GM18502 (cell line): ENCODE data around the gene NCCRP1.

Experiments used
- ATAC-seq: cut with Tn5 transposase; IDR thresholded peaks from one replicate; pipeline ENCODE4 v1.9.1; 2021; ENCODE audit warnings: mild to moderate bottlenecking; ENCODE audit not compliant: unreplicated experiment, poor library complexity

Gene NCCRP1, protein sequence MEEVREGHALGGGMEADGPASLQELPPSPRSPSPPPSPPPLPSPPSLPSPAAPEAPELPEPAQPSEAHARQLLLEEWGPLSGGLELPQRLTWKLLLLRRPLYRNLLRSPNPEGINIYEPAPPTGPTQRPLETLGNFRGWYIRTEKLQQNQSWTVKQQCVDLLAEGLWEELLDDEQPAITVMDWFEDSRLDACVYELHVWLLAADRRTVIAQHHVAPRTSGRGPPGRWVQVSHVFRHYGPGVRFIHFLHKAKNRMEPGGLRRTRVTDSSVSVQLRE

DNA sequence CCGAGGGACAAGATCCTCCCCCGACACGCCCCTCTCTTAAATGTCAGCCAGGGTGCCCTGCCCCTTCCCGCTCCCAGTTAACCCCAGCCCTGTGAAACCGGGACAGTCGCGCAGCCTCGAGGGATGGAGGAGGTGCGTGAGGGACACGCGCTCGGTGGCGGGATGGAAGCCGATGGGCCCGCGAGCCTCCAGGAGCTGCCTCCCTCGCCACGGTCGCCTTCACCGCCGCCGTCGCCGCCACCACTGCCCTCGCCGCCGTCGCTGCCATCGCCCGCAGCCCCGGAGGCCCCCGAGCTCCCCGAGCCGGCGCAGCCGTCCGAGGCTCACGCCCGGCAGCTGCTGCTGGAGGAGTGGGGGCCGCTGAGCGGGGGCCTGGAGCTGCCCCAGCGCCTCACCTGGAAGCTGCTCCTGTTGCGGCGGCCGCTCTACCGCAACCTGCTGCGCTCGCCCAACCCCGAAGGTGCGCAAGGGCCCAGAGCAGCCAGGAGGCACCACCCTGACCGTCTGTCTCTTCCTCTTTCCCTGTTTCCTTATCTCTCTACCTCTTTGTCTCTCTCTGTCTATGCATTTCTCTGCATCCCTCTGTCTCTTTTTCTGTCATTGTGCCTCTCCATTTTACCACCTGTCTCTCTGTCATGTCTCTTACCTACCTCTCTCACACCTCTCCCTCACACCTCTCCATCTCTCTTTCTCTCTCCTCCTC, at the start of gene NCCRP1:
Gene NCCRP1 (plus strand): TSS at position 105 of the 703 bp plus-strand sequence. CDS start 19 bp downstream, at position 124.
- ATAC-seq: no peak

DNA sequence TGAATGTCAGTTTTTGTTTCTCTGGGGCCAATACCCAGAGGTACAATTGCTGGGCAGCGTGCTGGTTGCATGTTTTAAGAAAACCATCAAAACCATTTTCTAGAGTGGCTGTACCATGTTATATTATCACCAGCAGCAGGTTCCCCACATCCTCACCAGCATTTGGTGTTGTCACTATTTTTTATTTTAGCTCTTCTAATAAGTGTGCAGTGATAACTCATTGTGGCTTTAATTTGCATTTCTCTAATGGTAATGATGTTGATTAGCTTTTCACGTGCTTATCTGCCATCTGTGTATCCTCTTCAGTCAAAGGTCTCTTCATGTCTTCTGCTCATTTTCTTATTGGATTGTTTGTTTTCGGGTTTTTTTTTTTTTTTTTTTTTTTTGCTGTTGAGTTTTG, 49.3 kb upstream of the NCCRP1 start:
- ATAC-seq: no peak

DNA sequence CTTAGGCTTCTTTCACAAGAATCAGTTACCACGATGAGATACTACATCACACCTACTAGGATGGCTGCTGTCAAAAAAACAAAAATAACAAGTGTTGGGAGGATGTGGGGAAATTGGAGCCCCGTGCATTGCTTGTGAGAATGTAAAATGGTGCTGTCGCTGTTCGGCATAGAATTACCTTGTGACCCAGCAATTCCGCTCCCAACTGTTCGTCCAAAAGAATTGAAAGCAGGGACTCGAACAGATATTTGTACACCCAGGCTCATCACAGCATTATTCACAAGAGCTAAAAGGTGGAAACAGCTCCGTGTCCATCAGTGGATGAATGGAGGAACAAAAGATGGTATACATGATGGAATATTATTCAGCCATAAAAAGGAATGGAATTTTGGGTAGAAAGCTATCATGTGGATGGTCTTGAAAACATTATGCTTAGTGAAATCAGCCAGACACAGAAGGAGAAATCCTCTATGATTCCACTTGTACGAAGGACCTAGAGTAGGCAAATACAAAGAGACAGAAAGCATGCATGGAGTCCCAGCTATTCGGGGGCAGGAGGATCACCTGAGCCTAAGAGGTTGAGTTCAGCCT, 47.7 kb upstream of the NCCRP1 start:
- no peak for ATAC-seq

DNA sequence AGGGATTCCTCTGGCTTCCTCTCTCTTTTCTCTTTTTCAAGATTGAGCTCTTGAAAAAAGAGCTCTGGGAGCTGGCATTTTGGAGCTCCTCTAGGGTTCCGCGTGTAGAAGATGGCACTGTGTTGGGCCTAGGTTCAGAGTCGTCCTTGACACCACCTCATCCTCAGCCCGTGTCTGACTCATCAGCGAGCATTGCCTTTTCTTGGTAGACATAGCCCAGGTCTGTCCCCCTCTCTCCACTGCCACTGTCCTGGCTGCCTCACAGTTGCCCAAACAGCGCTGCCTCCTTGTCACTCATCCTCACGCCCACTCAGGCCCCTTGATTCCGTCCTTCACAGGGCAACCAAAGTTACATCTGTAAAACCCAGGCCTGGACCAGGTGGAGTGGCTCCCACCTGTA, 46.5 kb upstream of the NCCRP1 start:
- no peak for ATAC-seq

DNA sequence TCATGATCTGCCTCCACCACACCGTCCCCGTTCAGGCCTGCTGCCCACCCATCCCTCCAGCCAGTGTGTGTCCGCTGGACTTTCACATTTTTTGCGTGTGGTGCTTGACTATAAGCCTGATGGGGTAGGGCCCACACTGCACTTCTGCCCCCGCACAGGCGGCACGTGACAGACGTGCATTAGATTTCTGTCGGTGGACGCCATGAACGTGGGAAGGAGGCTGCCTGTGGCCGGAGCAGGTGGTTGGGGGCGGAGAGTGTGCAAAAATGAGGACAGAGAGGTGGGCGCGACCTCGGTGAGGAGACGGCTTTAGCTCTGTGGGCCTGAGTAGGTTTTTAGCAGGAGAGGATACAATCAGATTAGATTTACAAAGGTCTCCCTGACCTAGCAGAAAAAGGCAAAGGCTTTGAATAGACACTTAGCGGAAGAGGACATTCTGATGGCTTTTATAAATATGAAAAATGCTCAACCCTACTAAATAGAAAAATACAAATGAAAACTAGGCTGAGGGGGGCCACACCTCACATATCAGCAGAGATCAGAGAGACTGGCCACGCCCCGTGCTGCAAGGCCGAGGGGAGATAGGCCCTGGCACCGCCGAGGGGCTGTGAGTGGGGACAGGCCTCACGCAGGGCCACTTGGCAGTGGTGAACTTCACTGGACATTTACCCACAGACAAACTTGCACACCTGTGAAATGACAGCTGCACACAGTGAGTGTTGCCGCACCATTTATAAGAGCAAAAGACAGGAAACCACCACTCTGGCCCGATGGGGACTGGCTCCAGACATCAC, 45.8 kb upstream of the NCCRP1 start:
- ATAC-seq: no peak

DNA sequence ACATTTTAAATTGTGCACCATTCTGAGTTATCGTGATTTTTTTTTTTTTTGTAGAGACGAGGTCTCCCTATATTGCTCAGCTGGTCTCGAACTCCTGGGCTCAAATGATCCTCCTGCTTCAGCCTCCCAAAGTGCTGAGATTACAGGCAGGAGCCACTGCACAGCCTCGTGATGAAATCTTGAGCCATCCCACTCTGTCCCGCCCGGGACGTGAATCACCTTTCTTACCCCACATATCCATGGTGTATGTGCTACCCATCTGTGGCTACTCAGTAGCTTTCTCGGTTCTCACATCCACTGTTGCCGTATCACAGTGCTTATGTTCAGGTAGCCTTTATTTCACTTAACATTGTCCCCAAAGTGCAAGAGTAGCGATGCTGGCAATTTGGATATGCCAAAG, 44.7 kb upstream of the NCCRP1 start:
- no peak for ATAC-seq

DNA sequence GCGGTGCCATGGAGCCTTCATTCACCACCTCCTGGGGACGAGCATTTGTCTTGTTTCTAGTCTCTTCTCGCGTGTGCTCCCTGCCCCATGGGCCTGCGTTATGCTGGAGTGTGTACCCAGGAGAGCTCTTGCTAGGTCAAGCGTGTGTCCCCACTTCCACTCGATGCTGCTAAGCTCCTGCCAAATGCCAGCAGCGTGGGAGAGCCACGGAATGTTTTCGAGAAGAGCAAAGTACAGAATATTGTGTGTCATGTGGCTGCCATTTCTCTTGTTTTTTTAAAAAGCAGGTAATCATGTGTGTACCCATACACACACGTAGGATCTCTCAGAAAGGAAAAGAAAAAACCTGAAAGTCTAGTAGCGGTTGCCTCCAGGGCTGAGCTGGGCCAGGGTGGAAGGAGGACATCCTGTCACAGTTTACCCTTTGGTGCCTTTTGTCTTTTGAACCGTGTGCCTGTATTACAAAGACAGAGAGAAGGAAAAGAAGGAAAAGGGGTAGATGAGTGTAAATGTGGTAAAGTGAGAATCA, 42.6 kb upstream of the NCCRP1 start:
- ATAC-seq: no peak

DNA sequence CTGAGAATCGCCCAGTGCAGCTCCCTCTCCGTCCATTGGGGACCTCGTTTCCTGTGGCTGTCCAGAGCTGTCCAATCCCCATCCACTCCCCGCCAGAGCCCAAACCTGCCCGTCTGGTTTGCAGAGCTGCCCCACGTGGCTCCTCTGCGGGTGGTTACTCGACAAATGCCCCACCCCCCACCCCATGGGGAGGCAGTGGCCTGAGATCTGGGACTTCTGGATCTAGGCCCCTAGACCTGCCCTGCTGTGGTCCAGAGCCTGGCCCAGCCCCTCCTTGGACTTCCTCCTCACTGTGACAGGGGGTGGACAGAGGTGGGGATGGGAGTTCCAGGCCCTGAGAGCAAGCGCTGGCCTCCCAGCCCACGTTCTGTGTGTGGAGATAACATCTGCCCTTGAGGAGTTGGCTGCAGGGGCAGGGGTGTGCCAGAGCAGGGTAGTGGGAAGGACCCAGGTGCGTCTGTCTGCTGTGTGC, 42.1 kb upstream of the NCCRP1 start:
- no peak for ATAC-seq

DNA sequence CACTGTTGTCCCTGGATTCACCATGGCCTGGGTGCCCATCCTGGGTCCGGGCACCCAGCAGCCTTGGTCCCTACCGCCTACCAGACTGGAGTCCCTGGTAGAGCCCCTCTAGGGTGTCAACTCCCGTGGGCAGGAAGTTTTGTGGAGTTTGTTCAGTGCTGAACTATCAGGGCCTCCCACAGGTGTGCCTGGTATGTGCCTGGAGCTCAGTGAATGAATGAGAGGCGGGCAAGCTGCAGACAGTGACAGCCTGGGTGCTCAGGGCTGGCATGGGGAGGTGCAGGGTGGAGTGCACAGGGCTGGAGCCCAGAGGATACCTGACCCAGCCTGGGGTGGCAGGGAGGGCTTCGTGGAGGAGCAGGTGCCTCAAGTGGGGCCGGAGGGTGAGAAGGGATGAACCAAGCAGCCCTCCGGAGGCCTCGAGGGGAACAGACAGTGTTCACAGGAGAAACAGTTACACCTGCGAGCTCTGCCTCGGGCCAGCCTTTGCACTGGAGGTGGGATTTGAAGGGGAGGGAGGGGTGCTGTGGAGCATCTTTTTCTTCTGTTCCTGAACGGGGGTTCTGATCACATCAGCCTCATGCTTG, 41.6 kb upstream of the NCCRP1 start:
- ATAC-seq: no peak

DNA sequence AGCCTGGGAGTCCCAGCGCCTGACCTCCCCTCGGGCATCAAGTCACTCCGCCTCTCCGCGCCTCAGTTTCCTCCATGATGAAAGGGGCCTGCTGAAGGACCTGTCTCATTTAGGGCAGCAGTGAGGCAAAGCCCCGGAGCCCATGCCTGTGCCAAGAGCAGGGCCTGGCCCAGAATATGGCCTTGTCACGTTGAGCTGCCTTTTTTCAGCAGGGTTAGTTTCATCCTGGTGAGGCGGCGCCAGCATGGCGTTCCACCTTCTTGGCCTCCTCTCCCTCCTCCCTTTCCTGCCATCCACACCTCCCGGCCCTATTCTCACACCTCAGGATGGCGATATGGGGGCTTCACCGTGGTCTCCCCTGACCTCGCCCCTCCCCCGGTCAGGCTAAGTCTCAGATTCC, 41.0 kb upstream of the NCCRP1 start:
- ATAC-seq: no peak

DNA sequence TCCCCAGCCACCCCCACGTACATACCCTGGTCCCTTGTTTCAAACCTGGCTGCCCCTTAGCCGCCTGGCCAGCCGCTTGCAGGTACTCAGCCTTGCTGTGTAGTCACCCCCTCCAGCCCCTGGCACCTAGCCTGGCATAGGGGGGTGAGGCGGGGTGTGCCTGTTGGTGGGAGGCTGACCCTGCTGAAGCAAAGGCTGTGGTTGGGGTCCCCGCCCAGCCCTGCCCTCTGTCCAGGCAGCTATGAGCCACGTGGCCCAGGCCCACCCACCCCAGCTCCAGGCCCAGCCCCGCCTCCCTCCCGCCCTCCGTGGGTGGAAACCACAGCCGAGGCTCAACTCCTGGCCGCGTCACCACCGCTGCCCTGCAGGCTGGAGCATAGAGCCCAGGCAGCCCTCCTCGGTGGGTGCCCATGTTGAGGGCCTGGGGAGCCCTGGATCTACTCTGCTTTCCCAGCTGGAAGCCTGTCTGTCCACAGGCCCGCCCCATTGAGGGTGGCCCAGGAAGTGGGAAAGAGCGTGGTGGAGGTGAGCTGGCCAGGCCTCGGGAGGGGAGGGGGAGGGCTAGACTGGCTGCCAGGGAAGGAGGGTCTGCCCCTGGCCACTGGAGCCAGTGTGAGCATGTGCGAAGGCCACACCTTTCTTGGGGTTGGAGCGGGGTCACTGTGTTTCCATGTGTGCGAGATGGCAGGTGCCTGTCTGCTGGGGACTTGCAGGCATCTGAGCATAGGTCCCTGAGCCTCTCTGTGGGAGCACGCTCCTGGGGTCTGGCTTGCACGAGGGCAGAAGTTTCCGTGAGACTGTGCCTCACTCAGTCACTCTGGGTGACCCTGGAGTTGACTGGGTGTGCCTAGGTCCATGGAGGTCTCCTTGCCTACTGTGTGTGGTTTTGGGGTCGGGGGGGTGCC, 40.2 kb upstream of the NCCRP1 start:
- ATAC-seq: no peak

DNA sequence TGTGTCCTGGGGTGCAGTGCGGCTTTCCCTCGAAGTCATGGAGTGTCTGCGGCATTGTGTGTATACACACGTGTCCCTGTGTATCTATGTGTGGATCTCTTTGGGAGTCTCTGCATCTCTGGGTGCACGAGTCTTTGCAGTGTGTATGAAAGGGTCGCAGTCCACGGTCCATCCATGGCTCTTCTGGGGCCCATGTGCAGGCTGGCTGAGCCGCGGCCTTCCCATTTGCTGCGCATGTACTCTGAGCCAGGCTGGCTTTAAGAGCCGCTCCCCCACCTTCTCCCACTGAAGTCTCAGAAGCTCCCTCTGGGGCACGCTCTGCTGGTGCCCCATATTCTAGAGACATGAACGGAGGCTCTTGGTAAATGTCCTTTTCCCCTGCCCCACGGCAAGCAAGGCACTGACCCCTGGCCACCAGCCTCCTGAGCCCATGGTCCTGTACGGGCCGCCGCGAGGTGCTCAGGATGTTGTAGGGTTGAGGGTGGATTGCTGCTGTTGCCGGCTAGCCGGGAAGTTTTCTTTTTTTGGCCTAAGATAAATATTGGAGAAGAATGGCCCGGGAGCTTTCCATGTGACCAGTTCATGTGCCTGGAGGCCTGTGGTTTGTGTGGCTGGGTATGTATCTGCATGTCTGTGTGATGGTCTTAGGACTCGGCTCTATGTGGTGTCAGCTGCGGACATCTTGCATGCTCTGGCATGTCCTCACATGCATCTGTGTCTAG, 39.3 kb upstream of the NCCRP1 start:
- no peak for ATAC-seq

DNA sequence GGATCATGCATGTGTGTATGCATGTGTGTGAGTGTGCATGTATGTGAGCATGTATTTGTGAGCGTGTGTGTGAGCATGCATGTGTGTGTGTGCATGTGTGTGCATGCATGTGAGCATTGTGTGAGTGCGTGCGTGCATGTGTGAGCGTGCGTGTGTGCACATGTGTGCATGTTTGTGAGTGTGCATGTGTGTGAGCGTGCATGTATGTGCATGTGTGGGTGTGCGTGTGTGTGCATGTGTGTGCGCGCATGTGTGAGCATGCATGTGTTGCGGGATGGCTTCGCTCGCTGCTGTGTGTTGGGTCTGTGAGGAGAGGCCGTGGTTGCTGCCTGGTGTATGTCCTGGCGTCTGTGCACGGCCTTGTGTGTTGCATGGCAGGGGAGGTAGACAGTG, 38.8 kb upstream of the NCCRP1 start:
- ATAC-seq: no peak

DNA sequence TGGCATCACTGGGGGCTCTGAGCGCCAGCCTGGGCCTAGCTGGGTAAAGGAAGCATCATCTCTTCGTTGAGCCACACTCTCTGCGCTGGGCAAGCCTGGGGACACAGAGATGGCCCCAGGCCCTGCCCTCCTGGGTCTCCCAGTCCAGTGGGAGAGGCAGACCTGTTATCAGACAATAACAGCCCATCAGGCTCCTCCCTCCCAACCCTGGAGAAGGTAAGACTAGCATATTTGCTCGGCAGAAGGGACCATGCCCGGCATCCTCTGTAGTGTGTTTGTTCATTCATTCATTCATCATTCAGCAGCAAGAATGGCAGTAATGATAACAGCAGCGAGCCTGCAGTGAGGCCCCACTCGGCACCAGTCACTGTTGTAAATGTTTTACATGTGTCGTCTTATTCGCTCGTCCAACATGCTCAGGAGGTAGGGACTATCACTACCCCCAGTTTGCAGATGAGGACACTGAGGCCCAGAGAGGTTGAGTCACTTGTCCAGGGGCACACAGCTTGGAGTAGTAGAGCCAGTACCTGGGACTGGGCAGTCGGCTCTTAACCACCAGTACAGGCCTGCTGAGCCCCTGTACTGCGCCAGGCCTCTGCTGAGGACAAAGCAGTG, 38.0 kb upstream of the NCCRP1 start:
- ATAC-seq: no peak

DNA sequence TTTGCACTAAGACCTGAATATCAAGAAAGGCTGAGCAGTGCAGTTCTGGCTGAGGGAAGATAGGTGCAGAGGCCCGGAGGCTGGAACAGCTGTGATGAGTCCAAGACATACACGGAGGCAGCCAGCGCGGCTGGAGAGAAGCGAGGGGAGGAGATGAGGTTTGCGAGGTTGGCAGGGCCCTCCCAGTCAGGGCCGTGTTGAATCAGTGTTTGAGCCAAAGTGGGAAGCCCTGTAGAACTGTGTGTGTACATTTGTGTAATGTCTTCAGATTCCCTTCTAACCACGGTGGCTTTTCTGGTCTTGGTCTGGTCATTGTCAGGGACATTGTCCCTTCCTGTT, 36.3 kb upstream of the NCCRP1 start:
- ATAC-seq: no peak

DNA sequence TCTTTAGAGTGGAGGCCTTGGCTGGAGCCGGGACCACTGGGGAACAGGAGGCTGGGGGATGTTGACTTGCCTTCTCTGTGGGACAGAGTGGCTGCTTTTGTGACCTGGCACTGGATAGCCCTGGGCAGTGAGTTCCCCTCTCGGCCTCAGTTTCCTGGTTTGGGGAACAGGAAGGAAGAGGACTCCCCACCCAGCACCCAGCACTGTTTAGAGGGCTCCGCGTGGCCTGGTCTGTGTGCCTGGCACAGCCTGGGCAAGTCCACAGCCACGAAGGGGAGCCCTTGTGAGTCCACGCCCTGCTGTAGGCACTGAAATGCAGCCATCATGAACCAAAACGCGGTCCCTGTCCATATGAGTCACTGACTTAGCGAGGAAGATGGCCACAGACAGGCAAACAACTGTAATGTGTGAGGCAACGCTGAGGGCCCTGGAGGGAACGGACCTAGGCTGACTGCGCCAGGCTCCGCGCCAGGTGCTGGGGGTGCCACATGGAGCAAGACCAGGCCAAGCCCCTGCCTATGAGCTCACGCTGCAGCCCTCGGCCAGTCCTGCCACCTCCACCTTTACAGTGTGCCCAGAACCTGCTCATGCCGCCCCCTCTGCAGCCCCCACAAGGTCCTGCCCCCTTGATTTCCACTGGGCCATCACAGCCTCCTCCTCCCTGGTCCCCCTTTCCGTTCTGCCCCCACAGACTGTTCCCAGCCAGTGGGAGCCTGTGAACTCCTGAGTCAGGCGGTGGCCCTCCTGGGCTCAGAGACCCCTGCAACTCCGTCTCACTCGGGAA, 35.7 kb upstream of the NCCRP1 start:
- no peak for ATAC-seq

DNA sequence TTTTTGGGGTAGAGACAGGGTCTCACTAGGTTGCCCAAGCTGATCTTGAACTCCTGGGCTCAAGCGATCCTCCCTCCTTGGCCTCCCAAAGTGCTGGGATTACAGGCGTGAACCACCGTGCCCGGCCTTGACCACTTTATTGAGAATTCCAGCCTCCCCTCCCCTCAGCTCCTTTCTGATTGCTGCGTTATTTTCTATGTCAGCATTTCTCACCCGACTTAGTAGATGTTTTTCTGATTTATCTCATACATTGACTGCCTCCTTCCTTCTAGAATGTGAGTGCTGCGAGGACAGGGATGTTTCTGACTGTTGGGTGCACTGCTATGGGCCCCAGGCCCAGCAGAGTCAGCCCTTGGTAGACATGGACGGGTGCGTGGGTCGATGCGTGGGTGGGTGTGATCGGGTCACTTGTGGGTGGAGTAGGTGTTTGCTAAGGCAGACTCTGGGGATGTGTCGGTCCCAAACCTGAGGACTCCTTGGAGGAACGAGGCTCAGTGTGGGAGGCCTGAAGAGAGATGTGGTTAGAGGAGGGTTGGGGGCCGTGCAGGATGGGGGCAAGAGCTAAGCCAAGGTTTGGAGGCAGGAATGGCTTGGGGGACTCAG, 34.2 kb upstream of the NCCRP1 start:
- no peak for ATAC-seq
